Neuronal stem cell (in vitro differentiated cells): Measurements from ENCODE around the gene DCUN1D1. TPM values are rescaled to one million over a fixed set of nuclear protein-coding genes. Genes with fewer than 3 reads are reported as not detected.

Experiments
- DNase-seq: peaks from one replicate; pipeline ENCODE4 v3.0.0-alpha.2; 2013; ENCODE audit warnings: low spot score
- H2AFZ ChIP-seq: one replicate; pipeline ENCODE4 v1.6.1; 2013; ENCODE audit warnings: mild to moderate bottlenecking, low read length, inconsistent platforms
- H2AK5ac ChIP-seq: 2 replicates; pipeline ENCODE4 v1.6.1; 2013; ENCODE audit warnings: low read depth, mild to moderate bottlenecking, inconsistent platforms, low read length, moderate library complexity, mixed read lengths
- H2BK120ac ChIP-seq: 2 replicates; pipeline ENCODE4 v1.6.1; 2013; ENCODE audit warnings: low read depth, mild to moderate bottlenecking, inconsistent platforms, low read length, moderate library complexity, mixed read lengths
- H2BK12ac ChIP-seq: one replicate; pipeline ENCODE4 v1.6.1; 2013; ENCODE audit warnings: low read length, inconsistent platforms
- H2BK15ac ChIP-seq: 2 replicates; pipeline ENCODE4 v1.6.1; 2013; ENCODE audit warnings: mild to moderate bottlenecking, low read length, inconsistent platforms, mixed read lengths
- H2BK5ac ChIP-seq: one replicate; pipeline ENCODE4 v1.6.1; 2013; ENCODE audit warnings: inconsistent platforms, mild to moderate bottlenecking, low read length, moderate library complexity
- H3K14ac ChIP-seq: one replicate; pipeline ENCODE4 v1.6.1; 2013; ENCODE audit warnings: low read length, inconsistent platforms
- H3K18ac ChIP-seq: 2 replicates; pipeline ENCODE4 v1.6.1; 2013; ENCODE audit warnings: low read length, inconsistent platforms
- H3K23ac ChIP-seq: 2 replicates; pipeline ENCODE4 v1.6.1; 2013; ENCODE audit warnings: low read depth, mild to moderate bottlenecking, mixed read lengths, low read length, inconsistent platforms; ENCODE audit not compliant: poor library complexity
- H3K27ac ChIP-seq: replicated peaks from 3 replicates; pipeline ENCODE4 v1.5.1; 2013; ENCODE audit warnings: low read length, inconsistent platforms
- H3K27me3 ChIP-seq, 3 experiments: 2 replicates each; pipeline ENCODE4 v1.6.1; 2013; ENCODE audit warnings: low read length in 3 of 3, mild to moderate bottlenecking in 2 of 3, inconsistent platforms in 1 of 3, low read depth in 1 of 3, mixed read lengths in 1 of 3, moderate library complexity in 1 of 3; ENCODE audit not compliant: control insufficient read depth in 3 of 3, insufficient read depth in 3 of 3
- H3K36me3 ChIP-seq, 2 donors: replicated peaks in 1 of 2; 2 replicates each; pipeline ENCODE4 v1.6.1; 2013; ENCODE audit warnings: low read length in 2 of 2; ENCODE audit not compliant: control insufficient read depth in 2 of 2, insufficient read depth in 2 of 2
- H3K4ac ChIP-seq: 2 replicates; pipeline ENCODE4 v1.6.1; 2013; ENCODE audit warnings: inconsistent platforms, mild to moderate bottlenecking, low read length, moderate library complexity
- H3K4me1 ChIP-seq, 2 donors: 1 replicate in 1 of 2; 2 replicates in 1 of 2; pipeline ENCODE4 v1.6.1; 2013; ENCODE audit warnings: low read length in 2 of 2, low read depth in 1 of 2; ENCODE audit not compliant: control insufficient read depth in 2 of 2, insufficient read depth in 1 of 2
- H3K4me2 ChIP-seq: one replicate; pipeline ENCODE4 v1.6.1; 2013; ENCODE audit warnings: mild to moderate bottlenecking, low read length, inconsistent platforms; ENCODE audit not compliant: insufficient read depth, poor library complexity, severe bottlenecking
- H3K4me3 ChIP-seq, 2 donors: 2 replicates each; pipeline ENCODE4 v1.5.1; 2013; ENCODE audit warnings: low read length in 2 of 2, mild to moderate bottlenecking in 2 of 2, inconsistent platforms in 1 of 2, moderate library complexity in 1 of 2
- H3K79me1 ChIP-seq: one replicate; pipeline ENCODE4 v1.6.1; 2013; ENCODE audit warnings: low read depth, mild to moderate bottlenecking, inconsistent platforms, low read length, moderate library complexity
- H3K9ac ChIP-seq: one replicate; pipeline ENCODE4 v1.6.1; 2013; ENCODE audit warnings: mild to moderate bottlenecking, low read depth, low read length, inconsistent platforms; ENCODE audit not compliant: poor library complexity
- H3K9me3 ChIP-seq, 2 donors: replicated peaks in 1 of 2; 2 replicates each; pipeline versions ENCODE3 to v1.6.1; 2013; ENCODE audit warnings: low read length in 2 of 2, mild to moderate bottlenecking in 2 of 2, inconsistent platforms in 1 of 2, low read depth in 1 of 2, mixed read lengths in 1 of 2, moderate library complexity in 1 of 2; ENCODE audit not compliant: control insufficient read depth in 2 of 2, insufficient read depth in 1 of 2
- H4K8ac ChIP-seq: one replicate; pipeline ENCODE4 v1.6.1; 2013; ENCODE audit warnings: low read depth, mild to moderate bottlenecking, inconsistent platforms, low read length, moderate library complexity
- H4K91ac ChIP-seq: one replicate; pipeline ENCODE4 v1.6.1; 2013; ENCODE audit warnings: low read length, low read depth, mild to moderate bottlenecking, inconsistent platforms; ENCODE audit not compliant: poor library complexity
- WGBS, 2 donors: extraction: QIAGEN DNeasy Blood & Tissue Kit; methylation state at CpG; one replicate each; pipeline ENCODE4 v1.1.7; 2013; ENCODE audit warnings: missing lambda C conversion rate in 2 of 2, mixed read lengths in 1 of 2; ENCODE audit not compliant: insufficient read length in 2 of 2, insufficient replicate concordance in 1 of 2; ENCODE audit errors: extremely low coverage in 2 of 2; 5-methylcytosine and 5-hydroxymethylcytosine counted together
- polyA plus RNA-seq, 2 experiments: library from polyadenylated mRNA; stranded (reverse); fragments of 200-250 nt; gene quantifications; one replicate each; pipeline ENCODE4 v1.2.3, GENCODE V29; 2013

DCUN1D1 gene
- 43.7 TPM for polyA plus RNA-seq (2013, experiment 1 of 2)
- polyA plus RNA-seq (2013, experiment 2 of 2): 41.7 TPM

- Histone ChIP-seq H3K9me3 (no peaks in the 10 kb centered on the region), H3K27me3 (no peaks in the 10 kb centered on the region), H2BK15ac (no peak within 1 kb of the TSS), H3K14ac (no peak within 1 kb of the TSS), H2BK120ac (peak within 1 kb of the TSS; percentile 53), H3K18ac (peak within 1 kb of the TSS; percentile 99), H3K9ac (peak within 1 kb of the TSS; percentile 95), H4K8ac (no peak within 1 kb of the TSS), H3K23ac (peak within 1 kb of the TSS; percentile 92), H3K4me2 (peak within 1 kb of the TSS; percentile 60), H2BK12ac (no peak within 1 kb of the TSS), H3K4me3 (peak within 1 kb of the TSS; percentile 83 to 95), H3K79me1 (peaks cover 2% of the 10 kb centered on the region), H2BK5ac (no peak within 1 kb of the TSS), H2AFZ (peak within 1 kb of the TSS; percentile 93), H3K4ac (no peak within 1 kb of the TSS), H3K36me3 (no peaks in the 10 kb centered on the region), H2AK5ac (no peak within 1 kb of the TSS), H3K4me1 (peaks cover 4 to 5% of the 10 kb centered on the region in 2 donors), H4K91ac (no peak within 1 kb of the TSS), H3K27ac (peak within 1 kb of the TSS; percentile 50)
- DNase-seq: peak; percentile 88
- WGBS, 2 donors: no CpG with 5 or more reads among the region's 106 CpGs
Observed at GRCh38 chr3:182980204-182981037, at the start of gene DCUN1D1. DCUN1D1 (minus strand) TSS chr3:182980538; CDS start chr3:182980489, 49 bp downstream.

- DNase-seq: no peak
- H3K9me3 ChIP-seq: peaks cover 3 to 12% of the 10 kb centered on the region in 2 donors
- no peak overlapping the region for H3K4ac ChIP-seq
- H2BK5ac ChIP-seq: no peak overlapping the region
- H3K18ac ChIP-seq: no peak overlapping the region
- H3K36me3 ChIP-seq: peaks cover 10 to 48% of the 10 kb centered on the region in 2 donors
- H4K8ac ChIP-seq: no peak overlapping the region
- H3K9ac ChIP-seq: no peak overlapping the region
- no peak overlapping the region for H3K14ac ChIP-seq
- no peak overlapping the region for H4K91ac ChIP-seq
- H3K23ac ChIP-seq: no peak overlapping the region
- H3K4me3 ChIP-seq: no peak overlapping the region
- WGBS, 2 donors: no CpG with 5 or more reads among the region's 3 CpGs
- H3K27me3 ChIP-seq: no peaks in the 10 kb centered on the region
- no peak overlapping the region for H2BK15ac ChIP-seq
- no peak overlapping the region for H2BK120ac ChIP-seq
- no peak overlapping the region for H3K27ac ChIP-seq
- no peaks in the 10 kb centered on the region for H3K4me1 ChIP-seq
- no peaks in the 10 kb centered on the region for H3K79me1 ChIP-seq
- no peak overlapping the region for H2BK12ac ChIP-seq
- no peak overlapping the region for H2AFZ ChIP-seq
- no peak overlapping the region for H3K4me2 ChIP-seq
- H2AK5ac ChIP-seq: no peak overlapping the region
Observed at GRCh38 chr3:183028416-183028815, 48.1 kb upstream of the DCUN1D1 start.

DNA sequence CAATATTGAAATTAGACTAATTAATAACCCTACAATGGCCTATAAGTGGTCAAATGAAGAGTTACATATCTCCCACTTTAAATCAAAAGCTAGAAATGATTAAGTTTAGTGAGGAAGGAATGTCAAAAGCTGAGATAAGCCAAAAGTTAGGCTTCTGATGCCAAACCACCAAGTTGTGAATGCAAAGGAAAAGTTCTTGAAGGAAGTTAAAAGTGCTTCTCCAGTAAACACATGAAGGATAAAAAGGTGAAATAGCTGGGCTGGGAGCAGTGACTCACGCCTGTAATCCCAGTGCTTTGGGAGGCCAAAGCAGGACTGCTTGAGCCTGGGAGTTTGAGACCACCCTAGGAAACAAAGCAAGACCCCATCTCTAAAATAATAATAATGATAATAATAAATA, 46.9 kb upstream of the DCUN1D1 start:
- Histone ChIP-seq H4K8ac (no peak overlapping the region), H3K27ac (no peak overlapping the region), H3K36me3 (peaks cover 8 to 42% of the 10 kb centered on the region in 2 donors), H2AFZ (no peak overlapping the region), H3K4ac (no peak overlapping the region), H2AK5ac (no peak overlapping the region), H3K4me1 (no peaks in the 10 kb centered on the region), H2BK120ac (no peak overlapping the region), H3K4me3 (no peak overlapping the region), H2BK12ac (no peak overlapping the region), H3K9ac (no peak overlapping the region), H4K91ac (no peak overlapping the region), H3K4me2 (no peak overlapping the region), H3K27me3 (no peaks in the 10 kb centered on the region), H3K23ac (no peak overlapping the region), H2BK5ac (no peak overlapping the region), H3K79me1 (no peaks in the 10 kb centered on the region), H3K18ac (no peak overlapping the region), H3K14ac (no peak overlapping the region), H3K9me3 (peaks cover 3 to 12% of the 10 kb centered on the region in 2 donors), H2BK15ac (no peak overlapping the region)
- WGBS, 2 donors: no CpG with 5 or more reads among the region's 1 CpG
- DNase-seq: no peak

- no peak for DNase-seq
Observed at GRCh38 chr3:183022936-183023516, 42.7 kb upstream of the DCUN1D1 start.

More at GRCh38 chr3:183022936-183023516, 42.7 kb upstream of the DCUN1D1 start:
- Histone ChIP-seq H3K9ac (no peak overlapping the region), H3K4me3 (no peak overlapping the region), H4K8ac (no peak overlapping the region), H4K91ac (no peak overlapping the region), H2AK5ac (no peak overlapping the region), H3K18ac (no peak overlapping the region), H3K9me3 (peaks cover 0 to 7% of the 10 kb centered on the region in 2 donors), H3K4me2 (no peak overlapping the region), H2BK5ac (no peak overlapping the region), H2AFZ (no peak overlapping the region), H3K27ac (no peak overlapping the region), H2BK15ac (no peak overlapping the region), H3K4me1 (no peaks in the 10 kb centered on the region), H3K23ac (no peak overlapping the region), H2BK120ac (no peak overlapping the region), H2BK12ac (no peak overlapping the region), H3K4ac (no peak overlapping the region), H3K27me3 (no peaks in the 10 kb centered on the region), H3K79me1 (no peaks in the 10 kb centered on the region), H3K14ac (no peak overlapping the region), H3K36me3 (peaks cover 7 to 56% of the 10 kb centered on the region in 2 donors)
- no CpG with 5 or more reads among the region's 3 CpGs for WGBS, 2 donors
